ENCODE data around the gene C3orf18. TPM values are rescaled to one million over a fixed set of nuclear protein-coding genes. Genes with fewer than 3 reads are reported as not detected.
A peak's percentile ranks its signal among the peaks of the same experiment; 100 is the strongest.

The C3orf18 gene
- total RNA-seq, 1 experiment from 2014 or later, result 1.3 TPM

DNA sequence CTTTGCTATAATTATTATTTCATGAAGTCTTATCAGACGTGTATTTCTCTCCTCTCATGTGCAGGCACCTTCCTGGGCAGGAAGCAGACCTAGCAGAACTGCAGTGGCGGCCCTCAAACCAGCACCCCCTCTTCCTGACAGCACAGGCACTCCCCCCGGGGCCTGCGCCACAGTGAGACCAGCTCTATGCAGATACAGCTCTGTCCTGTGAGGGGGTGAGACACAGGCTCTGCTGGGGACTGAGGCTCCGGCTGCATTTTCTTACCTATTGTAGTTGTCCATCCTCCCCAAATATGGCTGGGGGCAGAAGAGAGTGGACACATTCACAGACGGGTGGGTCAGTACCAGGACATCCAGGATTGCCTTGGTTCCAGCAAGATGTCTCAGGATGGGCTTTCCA lies 39.0 kb upstream of the C3orf18 start:
- ChIA-PET CTCF (interaction anchor here (1.4 to 6.9 kb wide), 2 partner anchors 9 to 18 kb away, joined by 3 to 78 read pairs; partner anchors contain the start of gene MAPKAPK3), POLR2A (no interaction called here)
- Mint-ChIP-seq H3K9me3 (ENCODE audit: unreplicated experiment) (no peaks in the 10 kb centered on the region), H3K27me3 (ENCODE audit: insufficient read depth, unreplicated experiment) (no peaks in the 10 kb centered on the region), H3K4me3 (ENCODE audit: unreplicated experiment) (no peak overlapping the region), H3K36me3 (ENCODE audit: insufficient read depth, unreplicated experiment) (no peaks in the 10 kb centered on the region), H3K27ac (ENCODE audit: low read depth, unreplicated experiment) (no peak overlapping the region), H3K4me1 (ENCODE audit: insufficient read depth, unreplicated experiment) (peaks cover 21% of the 10 kb centered on the region)
- no peak for DNase-seq (ENCODE audit: unreplicated experiment)
- TF ChIP-seq, protein P1, sequence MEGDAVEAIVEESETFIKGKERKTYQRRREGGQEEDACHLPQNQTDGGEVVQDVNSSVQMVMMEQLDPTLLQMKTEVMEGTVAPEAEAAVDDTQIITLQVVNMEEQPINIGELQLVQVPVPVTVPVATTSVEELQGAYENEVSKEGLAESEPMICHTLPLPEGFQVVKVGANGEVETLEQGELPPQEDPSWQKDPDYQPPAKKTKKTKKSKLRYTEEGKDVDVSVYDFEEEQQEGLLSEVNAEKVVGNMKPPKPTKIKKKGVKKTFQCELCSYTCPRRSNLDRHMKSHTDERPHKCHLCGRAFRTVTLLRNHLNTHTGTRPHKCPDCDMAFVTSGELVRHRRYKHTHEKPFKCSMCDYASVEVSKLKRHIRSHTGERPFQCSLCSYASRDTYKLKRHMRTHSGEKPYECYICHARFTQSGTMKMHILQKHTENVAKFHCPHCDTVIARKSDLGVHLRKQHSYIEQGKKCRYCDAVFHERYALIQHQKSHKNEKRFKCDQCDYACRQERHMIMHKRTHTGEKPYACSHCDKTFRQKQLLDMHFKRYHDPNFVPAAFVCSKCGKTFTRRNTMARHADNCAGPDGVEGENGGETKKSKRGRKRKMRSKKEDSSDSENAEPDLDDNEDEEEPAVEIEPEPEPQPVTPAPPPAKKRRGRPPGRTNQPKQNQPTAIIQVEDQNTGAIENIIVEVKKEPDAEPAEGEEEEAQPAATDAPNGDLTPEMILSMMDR (IDR thresholded peaks at IDR 0.05; ENCODE audit: unreplicated experiment), result no peak
- no TSS peak for BruUV-seq (replicated peaks)
- intact Hi-C loops (cut with micrococcal nuclease), result no loop called here

GRCh38 chr3:50605901-50606326 lies 38.4 kb upstream of the C3orf18 start:
- H3K4me3 Mint-ChIP-seq (ENCODE audit: unreplicated experiment), result no peak overlapping the region
- TF ChIP-seq, protein P1 (IDR thresholded peaks at IDR 0.05; ENCODE audit: unreplicated experiment), result no peak
- H3K27ac Mint-ChIP-seq (ENCODE audit: low read depth, unreplicated experiment), result no peak overlapping the region
- no peaks in the 10 kb centered on the region for H3K36me3 Mint-ChIP-seq (ENCODE audit: insufficient read depth, unreplicated experiment)
- intact Hi-C loops (cut with micrococcal nuclease), result no loop called here
- POLR2A ChIA-PET, result no interaction called here
- no TSS peak for BruUV-seq (replicated peaks)
- CTCF ChIA-PET, result interaction anchor here (0.7 to 6.9 kb wide), 3 partner anchors 10 to 678 kb away, joined by 3 to 78 read pairs (median 3); partner anchors contain the start of gene MAPKAPK3
- no peaks in the 10 kb centered on the region for H3K27me3 Mint-ChIP-seq (ENCODE audit: insufficient read depth, unreplicated experiment)
- no peaks in the 10 kb centered on the region for H3K9me3 Mint-ChIP-seq (ENCODE audit: unreplicated experiment)
- DNase-seq (ENCODE audit: unreplicated experiment), result no peak
- H3K4me1 Mint-ChIP-seq (ENCODE audit: insufficient read depth, unreplicated experiment), result peaks cover 25% of the 10 kb centered on the region

GRCh38 chr3:50604628-50605588 lies 37.4 kb upstream of the C3orf18 start:
- Mint-ChIP-seq H3K27ac (ENCODE audit: low read depth, unreplicated experiment) (no peak overlapping the region), H3K4me3 (ENCODE audit: unreplicated experiment) (no peak overlapping the region), H3K36me3 (ENCODE audit: insufficient read depth, unreplicated experiment) (no peaks in the 10 kb centered on the region), H3K4me1 (ENCODE audit: insufficient read depth, unreplicated experiment) (peaks cover 21% of the 10 kb centered on the region), H3K27me3 (ENCODE audit: insufficient read depth, unreplicated experiment) (no peaks in the 10 kb centered on the region), H3K9me3 (ENCODE audit: unreplicated experiment) (no peaks in the 10 kb centered on the region)
- POLR2A ChIA-PET, result interaction anchor here (0.6 kb wide), 1 partner anchor 349 kb away, joined by 3 read pairs; no protein-coding TSS in a partner anchor
- intact Hi-C loops (cut with micrococcal nuclease), result no loop called here
- no peak for DNase-seq (ENCODE audit: unreplicated experiment)
- CTCF ChIA-PET, result interaction anchor here (0.6 to 6.9 kb wide), 6 partner anchors 11 to 591 kb away, joined by 3 to 78 read pairs (median 3); partner anchors contain the start of gene MAPKAPK3
- TF ChIP-seq, protein P1 (IDR thresholded peaks at IDR 0.05; ENCODE audit: unreplicated experiment), result no peak
- no TSS peak for BruUV-seq (replicated peaks)

GRCh38 chr3:50604110-50604621 lies 36.6 kb upstream of the C3orf18 start:
- Mint-ChIP-seq H3K9me3 (ENCODE audit: unreplicated experiment) (no peaks in the 10 kb centered on the region), H3K4me3 (ENCODE audit: unreplicated experiment) (no peak overlapping the region), H3K36me3 (ENCODE audit: insufficient read depth, unreplicated experiment) (no peaks in the 10 kb centered on the region), H3K27ac (ENCODE audit: low read depth, unreplicated experiment) (peak overlapping the region; percentile 89), H3K27me3 (ENCODE audit: insufficient read depth, unreplicated experiment) (no peaks in the 10 kb centered on the region), H3K4me1 (ENCODE audit: insufficient read depth, unreplicated experiment) (peaks cover 21% of the 10 kb centered on the region)
- no peak for DNase-seq (ENCODE audit: unreplicated experiment)
- CTCF ChIA-PET, result interaction anchor here (0.6 to 6.9 kb wide), 4 partner anchors 12 to 62 kb away, joined by 3 to 78 read pairs (median 3); partner anchors contain the start of gene MAPKAPK3
- TF ChIP-seq, protein P1 (IDR thresholded peaks at IDR 0.05; ENCODE audit: unreplicated experiment), result no peak
- BruUV-seq (replicated peaks), result no TSS peak
- intact Hi-C loops (cut with micrococcal nuclease), result no loop called here
- POLR2A ChIA-PET, result interaction anchor here (0.6 to 4.5 kb wide), 2 partner anchors 34 to 350 kb away, joined by 3 to 63 read pairs; partner anchors contain the start of gene HEMK1
